Left lung (tissue), 10 donors: ENCODE data around the gene SLC25A21. TPM values are rescaled to one million over a fixed set of nuclear protein-coding genes. Genes with fewer than 3 reads are reported as not detected.
A peak's percentile ranks its signal among the peaks of the same experiment; 100 is the strongest.

ENCODE experiments used
- ATAC-seq: fragments of 200-7000 bp; cut with Tn5 transposase; one replicate; pipeline ENCODE4 v1.9.1; 2020; ENCODE audit warnings: moderate library complexity
- DNase-seq, 4 donors: peaks; one replicate each; pipeline ENCODE4 v3.0.0-alpha.2; 2013 to 2020
- H3K27ac ChIP-seq, 2 donors: fragments of 200-600 bp; sonication (generic) in 1 of 2; one replicate each; pipeline versions ENCODE4 v1.5.0 to v1.8.0; 2020 to 2021
- H3K27me3 ChIP-seq, 2 donors: fragments of 200-600 bp; sonication (generic) in 1 of 2; one replicate each; pipeline versions ENCODE4 v1.5.0 to v1.8.0; 2020 to 2021
- H3K36me3 ChIP-seq, 2 donors: fragments of 200-600 bp; sonication (generic) in 1 of 2; one replicate each; pipeline versions ENCODE4 v1.5.0 to v1.8.0; 2020 to 2021
- H3K4me1 ChIP-seq, 2 donors: fragments of 200-600 bp; one replicate each; pipeline ENCODE4 v1.8.0; 2021
- H3K4me3 ChIP-seq, 2 donors: fragments of 200-600 bp; sonication (generic) in 1 of 2; one replicate each; pipeline versions ENCODE4 v1.5.0 to v1.8.0; 2020 to 2021; ENCODE audit warnings: mild to moderate bottlenecking in 1 of 2
- H3K9me3 ChIP-seq, 2 donors: fragments of 200-600 bp; sonication (generic) in 1 of 2; one replicate each; pipeline versions ENCODE4 v1.5.0 to v1.8.0; 2020 to 2021
- CTCF ChIP-seq, 2 donors: fragments of 200-600 bp; sonication (generic) in 1 of 2; IDR thresholded peaks; one replicate each; pipeline versions ENCODE4 v1.5.0 to v1.8.0; 2021; ENCODE audit warnings: antibody characterized with exemption in 2 of 2
- intact Hi-C, 2 donors: fragments of 100-400 bp; cut with DNase I; formaldehyde crosslinking; loops; one replicate each; pipeline versions ENCODE4 v1.11.2 to v1.14.2; 2022
- polyA plus RNA-seq, 6 donors: library from polyadenylated mRNA; unstranded; fragments of 120-200 nt; gene quantifications; one replicate each; pipeline ENCODE4 v1.2.1, GENCODE V29; 2013; ENCODE audit not compliant: insufficient read length in 6 of 6
- total RNA-seq, 2 donors: library from RNA; stranded (reverse); fragmentation: NEBNext Ultra II Directional; extraction: Animal tissue kit (Norgen Biotek cat#: 25700); gene quantifications; one replicate each; pipeline ENCODE4 v1.2.1, GENCODE V29; 2021
- donor health status: DM: no; HTN: yes; CAD: no.
- donor health status: DM: no; HTN: no; CAD: no.

Gene SLC25A21
- total and polyA plus RNA-seq, 8 donors = 0.47 to 3.7 (median 2.7) TPM

- Histone ChIP-seq H3K4me3 (no peak overlapping the region), H3K27me3 (no peaks in the 10 kb centered on the region), H3K9me3 (peaks cover 0 to 15% of the 10 kb centered on the region in 2 donors), H3K27ac (no peak overlapping the region), H3K36me3 (no peaks in the 10 kb centered on the region), H3K4me1 (no peaks in the 10 kb centered on the region)
- ATAC-seq (no peak), DNase-seq (no peak)
- no peak for TF ChIP-seq CTCF (IDR thresholded peaks at IDR 0.05)
- intact Hi-C loops = no loop called here
Observed at GRCh38 chr14:37054144-37054543, 118.3 kb downstream of the SLC25A21 start.

- intact Hi-C loops = no loop called here
- Histone ChIP-seq H3K4me3 (no peak overlapping the region), H3K27me3 (no peaks in the 10 kb centered on the region), H3K4me1 (no peaks in the 10 kb centered on the region), H3K9me3 (peaks cover 0 to 15% of the 10 kb centered on the region in 2 donors), H3K36me3 (no peaks in the 10 kb centered on the region), H3K27ac (no peak overlapping the region)
- ATAC-seq (no peak), DNase-seq (no peak)
- no peak for TF ChIP-seq CTCF (IDR thresholded peaks at IDR 0.05)
Observed at GRCh38 chr14:37051680-37052079, 120.7 kb downstream of the SLC25A21 start.

- no peaks in the 10 kb centered on the region for H3K27me3 ChIP-seq
- peaks cover 0 to 15% of the 10 kb centered on the region in 2 donors for H3K9me3 ChIP-seq
- intact Hi-C loops = no loop called here
- no peak overlapping the region for H3K4me3 ChIP-seq
- no peak for TF ChIP-seq CTCF (IDR thresholded peaks at IDR 0.05)
- H3K4me1 ChIP-seq = no peaks in the 10 kb centered on the region
- DNase-seq (no peak), ATAC-seq (no peak)
- no peak overlapping the region for H3K27ac ChIP-seq
- no peaks in the 10 kb centered on the region for H3K36me3 ChIP-seq
Observed at GRCh38 chr14:37051153-37051552, 121.3 kb downstream of the SLC25A21 start.

DNA sequence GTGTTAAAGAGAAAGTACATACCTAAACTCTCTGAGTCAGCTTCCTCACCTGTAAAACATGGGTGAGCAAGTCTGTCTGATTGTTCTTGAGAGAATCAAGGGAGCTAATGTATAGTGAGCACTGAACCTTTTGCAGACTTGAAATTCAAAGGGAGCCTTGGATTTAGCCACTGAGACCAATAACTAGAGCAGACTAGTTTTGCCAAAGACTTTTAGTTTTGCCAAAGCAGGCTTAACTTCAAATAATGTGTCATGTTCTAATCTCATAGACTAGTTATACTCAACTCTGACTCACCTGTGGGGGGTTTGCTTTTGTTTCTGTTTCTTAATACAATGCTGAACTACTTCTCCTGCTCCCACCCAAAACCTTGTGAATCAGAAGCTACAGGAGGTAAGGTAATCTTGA is 123.7 kb downstream of the SLC25A21 start:
- Histone ChIP-seq H3K27me3 (no peaks in the 10 kb centered on the region), H3K36me3 (no peaks in the 10 kb centered on the region), H3K4me3 (no peak overlapping the region), H3K27ac (no peak overlapping the region), H3K4me1 (no peaks in the 10 kb centered on the region), H3K9me3 (peaks cover 0 to 1% of the 10 kb centered on the region in 2 donors)
- intact Hi-C loops = no loop called here
- TF ChIP-seq CTCF (IDR thresholded peaks at IDR 0.05) = no peak
- ATAC-seq (peak; percentile 52), DNase-seq (no peak)

GRCh38 chr14:37047996-37048395 is 124.4 kb downstream of the SLC25A21 start:
- intact Hi-C loops = no loop called here
- no peaks in the 10 kb centered on the region for H3K27me3 ChIP-seq
- H3K9me3 ChIP-seq = no peaks in the 10 kb centered on the region
- H3K4me3 ChIP-seq = no peak overlapping the region
- DNase-seq (no peak), ATAC-seq (no peak)
- no peaks in the 10 kb centered on the region for H3K4me1 ChIP-seq
- H3K36me3 ChIP-seq = no peaks in the 10 kb centered on the region
- TF ChIP-seq CTCF (IDR thresholded peaks at IDR 0.05) = no peak
- no peak overlapping the region for H3K27ac ChIP-seq
